Measurements from ENCODE around the gene PGBD5. TPM values are rescaled to one million over a fixed set of nuclear protein-coding genes. Genes with fewer than 3 reads are reported as not detected.

Gene PGBD5
- polyA plus RNA-seq, 3 donors: 0.44 TPM; not detected in 2

GRCh38 chr1:230371923-230372703 is 54.0 kb downstream of the PGBD5 start:
- Histone ChIP-seq H4K20me1 (ENCODE audit: insufficient read depth, low read length) (no peaks in the 10 kb centered on the region), H3K9ac (ENCODE audit: insufficient read depth, low read length, poor library complexity, severe bottlenecking) (no peak overlapping the region), H3K4me1 (ENCODE audit: control insufficient read depth in 1 of 2, insufficient read depth in 2 of 2, low read length in 2 of 2) (no peaks in the 10 kb centered on the region), H2AFZ (ENCODE audit: insufficient read depth, low read depth, low read length, poor library complexity, severe bottlenecking) (no peak overlapping the region), H3K79me2 (ENCODE audit: insufficient read depth, low read length) (no peaks in the 10 kb centered on the region), H3K27ac (ENCODE audit: low read depth in 1 of 2, low read length in 2 of 2) (no peak overlapping the region), H3K27me3 (ENCODE audit: control insufficient read depth in 2 of 2, insufficient read depth in 2 of 2, low read length in 2 of 2) (no peaks in the 10 kb centered on the region), H3K4me2 (replicated peaks; ENCODE audit: extremely low read depth, low read length, poor library complexity, severe bottlenecking) (no peak overlapping the region), H3K9me3 (replicated peaks in 1 of 2; ENCODE audit: control insufficient read depth in 1 of 2, insufficient read depth in 1 of 2, low read length in 2 of 2) (no peaks in the 10 kb centered on the region), H3K36me3 (replicated peaks in 1 of 2; ENCODE audit: control insufficient read depth in 1 of 2, insufficient read depth in 2 of 2, low read length in 2 of 2) (no peaks in the 10 kb centered on the region), H3K4me3 (replicated peaks in 1 of 3; ENCODE audit: low read depth in 2 of 3, low read length in 3 of 3) (no peak overlapping the region)
- no peaks in the 10 kb centered on the region for H3K4me1 Mint-ChIP-seq
- no peak for DNase-seq
- peaks cover 9 to 12% (median 11%) of the 10 kb centered on the region in 3 donors for H3K27me3 Mint-ChIP-seq (ENCODE audit: low read depth in 3 of 3)
- no peaks in the 10 kb centered on the region for H3K9me3 Mint-ChIP-seq
- H3K27ac Mint-ChIP-seq: no peak overlapping the region
- no peak overlapping the region for H3K4me3 Mint-ChIP-seq
- WGBS (ENCODE audit: insufficient coverage): 82% methylated on average over 3 of the region's 12 CpGs
- no peaks in the 10 kb centered on the region for H3K36me3 Mint-ChIP-seq
- intact Hi-C loops (cut with micrococcal nuclease): no loop called here
- TF ChIP-seq CTCF (IDR thresholded peaks at IDR 0.05): no peak

DNA sequence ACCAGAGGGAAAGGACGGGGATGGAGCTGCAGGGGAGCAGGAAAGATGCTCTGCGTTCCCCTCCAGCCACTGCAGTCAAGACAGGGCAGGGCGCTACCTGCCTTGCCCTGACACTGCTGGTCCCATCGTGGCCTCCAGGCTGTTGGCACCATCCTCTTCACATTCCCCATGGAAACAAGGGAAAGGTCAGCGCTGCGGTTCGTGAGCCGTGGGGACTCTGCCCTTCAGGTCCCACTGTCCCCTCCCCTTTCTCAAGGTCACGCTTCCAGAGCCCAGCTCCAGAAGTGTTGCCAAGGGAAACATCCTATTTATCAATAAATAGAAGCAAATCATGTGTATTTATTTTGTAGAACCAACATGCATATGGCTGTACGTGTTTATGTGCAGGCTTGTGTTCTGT is 56.0 kb downstream of the PGBD5 start:
- no peak for DNase-seq
- WGBS (ENCODE audit: insufficient coverage): 93% methylated on average over 8 of the region's 10 CpGs

More for the DNA sequence above, 56.0 kb downstream of the PGBD5 start:
- H3K4me1 Mint-ChIP-seq: no peaks in the 10 kb centered on the region
- H3K79me2 ChIP-seq (ENCODE audit: insufficient read depth, low read length): no peaks in the 10 kb centered on the region
- H3K4me1 ChIP-seq (ENCODE audit: control insufficient read depth in 1 of 2, insufficient read depth in 2 of 2, low read length in 2 of 2): no peaks in the 10 kb centered on the region
- H3K27me3 Mint-ChIP-seq (ENCODE audit: low read depth in 3 of 3): peaks cover 7 to 15% (median 14%) of the 10 kb centered on the region in 3 donors
- no peak overlapping the region for H3K27ac Mint-ChIP-seq
- no peaks in the 10 kb centered on the region for H3K9me3 Mint-ChIP-seq
- no peak overlapping the region for H3K4me3 Mint-ChIP-seq
- H4K20me1 ChIP-seq (ENCODE audit: insufficient read depth, low read length): no peaks in the 10 kb centered on the region
- TF ChIP-seq CTCF (IDR thresholded peaks at IDR 0.05): no peak
- intact Hi-C loops (cut with micrococcal nuclease): no loop called here
- H3K9me3 ChIP-seq (replicated peaks in 1 of 2; ENCODE audit: control insufficient read depth in 1 of 2, insufficient read depth in 1 of 2, low read length in 2 of 2): no peaks in the 10 kb centered on the region
- H2AFZ ChIP-seq (ENCODE audit: insufficient read depth, low read depth, low read length, poor library complexity, severe bottlenecking): no peak overlapping the region
- H3K36me3 Mint-ChIP-seq: no peaks in the 10 kb centered on the region
- no peak overlapping the region for H3K9ac ChIP-seq (ENCODE audit: insufficient read depth, low read length, poor library complexity, severe bottlenecking)
- H3K4me3 ChIP-seq (replicated peaks in 1 of 3; ENCODE audit: low read depth in 2 of 3, low read length in 3 of 3): no peak overlapping the region
- H3K4me2 ChIP-seq (replicated peaks; ENCODE audit: extremely low read depth, low read length, poor library complexity, severe bottlenecking): no peak overlapping the region
- no peak overlapping the region for H3K27ac ChIP-seq (ENCODE audit: low read depth in 1 of 2, low read length in 2 of 2)
- H3K27me3 ChIP-seq (ENCODE audit: control insufficient read depth in 2 of 2, insufficient read depth in 2 of 2, low read length in 2 of 2): no peaks in the 10 kb centered on the region
- H3K36me3 ChIP-seq (replicated peaks in 1 of 2; ENCODE audit: control insufficient read depth in 1 of 2, insufficient read depth in 2 of 2, low read length in 2 of 2): no peaks in the 10 kb centered on the region

Data from CD14-positive monocyte (primary cell).